MCF 10A (cell line): ENCODE data around the gene CCL15. TPM values are rescaled to one million over a fixed set of nuclear protein-coding genes. Genes with fewer than 3 reads are reported as not detected.

Source experiments
- BruUV-seq: library from RNA; stranded (reverse); fragments of 400-500 nt; replicated peaks from 2 replicates; lab custom pipeline; 2021; lab: Mats Ljungman, UMichigan
- CTCF ChIA-PET: fragments of 300-600 bp; sonication (Branson Sonifier 250); formaldehyde crosslinking; extraction: SDS; loops from one replicate; lab custom pipeline; 2021; ENCODE audit warnings: antibody characterized with exemption, inconsistent platforms; lab: Yijun Ruan, JAX
- POLR2A ChIA-PET: fragments of 300-600, 350-650 bp; sonication (Branson Sonifier 250); formaldehyde crosslinking; extraction: SDS; loops from one replicate; lab custom pipeline; 2020; ENCODE audit warnings: antibody characterized with exemption, inconsistent platforms; lab: Yijun Ruan, JAX
- DNase-seq: peaks from one replicate; pipeline ENCODE4 v3.0.0-alpha.2; 2018; ENCODE audit not compliant: unreplicated experiment
- H3K27ac Mint-ChIP-seq: one replicate; pipeline ENCODE4 v1.8.0; 2022; ENCODE audit warnings: mild to moderate bottlenecking, low read depth, mixed read lengths; ENCODE audit not compliant: unreplicated experiment
- H3K27me3 Mint-ChIP-seq: one replicate; pipeline ENCODE4 v1.8.0; 2022; ENCODE audit warnings: mixed read lengths; ENCODE audit not compliant: insufficient read depth, unreplicated experiment
- H3K36me3 Mint-ChIP-seq: one replicate; pipeline ENCODE4 v1.8.0; 2022; ENCODE audit warnings: mild to moderate bottlenecking, moderate library complexity, mixed read lengths; ENCODE audit not compliant: insufficient read depth, unreplicated experiment
- H3K4me1 Mint-ChIP-seq: one replicate; pipeline ENCODE4 v1.8.0; 2022; ENCODE audit warnings: mixed read lengths; ENCODE audit not compliant: insufficient read depth, unreplicated experiment
- H3K4me3 Mint-ChIP-seq: one replicate; pipeline ENCODE4 v1.8.0; 2022; ENCODE audit warnings: mild to moderate bottlenecking, moderate library complexity, mixed read lengths; ENCODE audit not compliant: unreplicated experiment
- H3K9me3 Mint-ChIP-seq: one replicate; pipeline ENCODE4 v1.8.0; 2022; ENCODE audit warnings: mixed read lengths; ENCODE audit not compliant: unreplicated experiment
- intact Hi-C: fragments of 100-400 bp; cut with micrococcal nuclease; formaldehyde crosslinking; loops from 2 replicates; pipeline ENCODE4 v1.14.1; 2022
- total RNA-seq: library from RNA; stranded (reverse); gene quantifications from 2 replicates; pipeline ENCODE4 v1.2.3, GENCODE V29; 2022
- TF ChIP-seq, protein P1 (sequence below): fragments of 200-600 bp; IDR thresholded peaks from one replicate; pipeline ENCODE4 v1.8.0; 2022; ENCODE audit warnings: antibody characterized with exemption, mild to moderate bottlenecking; ENCODE audit not compliant: unreplicated experiment

The CCL15 gene
- total RNA-seq, 1 experiment from 2014 or later, result not detected

DNA sequence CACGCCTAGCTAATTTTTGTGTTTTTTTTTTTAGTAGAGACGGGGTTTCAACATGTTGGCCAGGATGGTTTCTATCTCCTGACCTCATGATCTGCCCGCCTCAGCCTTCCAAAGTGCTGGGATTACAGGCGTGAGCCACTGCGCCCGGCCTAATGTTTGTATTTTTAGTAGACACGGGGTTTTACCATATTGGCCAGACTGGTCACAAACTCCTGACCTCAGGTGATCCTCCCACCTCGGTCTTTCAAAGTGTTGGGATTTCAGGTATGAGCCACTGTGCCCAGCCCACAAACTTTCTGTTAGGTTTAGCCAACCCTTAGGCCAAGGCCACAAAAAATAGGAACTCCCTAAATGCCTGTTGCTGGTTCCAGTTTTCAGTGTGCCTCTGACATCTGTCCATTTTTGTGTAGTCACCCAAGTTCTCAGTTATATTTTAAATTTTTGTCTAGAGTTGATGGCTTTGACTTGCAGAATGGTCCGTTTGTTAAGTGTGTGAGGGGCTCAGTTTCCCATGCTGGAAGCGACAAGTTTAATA is 32.8 kb downstream of the CCL15 start:
- Mint-ChIP-seq H3K9me3 (no peaks in the 10 kb centered on the region), H3K4me3 (no peak overlapping the region), H3K27ac (no peak overlapping the region), H3K4me1 (peaks cover under 1% of the 10 kb centered on the region), H3K27me3 (peaks cover 25% of the 10 kb centered on the region), H3K36me3 (no peaks in the 10 kb centered on the region)
- intact Hi-C loops, result loop anchor here (1.0 kb wide), 1 partner anchor 181 kb away; no protein-coding TSS in a partner anchor
- CTCF ChIA-PET, result interaction anchor here (0.7 to 9.9 kb wide), 26 partner anchors 7 to 632 kb away, joined by 3 to 284 read pairs (median 5); partner anchors contain the start of gene CCL16
- no TSS peak for BruUV-seq
- POLR2A ChIA-PET, result no interaction called here
- no peak for DNase-seq
- TF ChIP-seq, protein P1, sequence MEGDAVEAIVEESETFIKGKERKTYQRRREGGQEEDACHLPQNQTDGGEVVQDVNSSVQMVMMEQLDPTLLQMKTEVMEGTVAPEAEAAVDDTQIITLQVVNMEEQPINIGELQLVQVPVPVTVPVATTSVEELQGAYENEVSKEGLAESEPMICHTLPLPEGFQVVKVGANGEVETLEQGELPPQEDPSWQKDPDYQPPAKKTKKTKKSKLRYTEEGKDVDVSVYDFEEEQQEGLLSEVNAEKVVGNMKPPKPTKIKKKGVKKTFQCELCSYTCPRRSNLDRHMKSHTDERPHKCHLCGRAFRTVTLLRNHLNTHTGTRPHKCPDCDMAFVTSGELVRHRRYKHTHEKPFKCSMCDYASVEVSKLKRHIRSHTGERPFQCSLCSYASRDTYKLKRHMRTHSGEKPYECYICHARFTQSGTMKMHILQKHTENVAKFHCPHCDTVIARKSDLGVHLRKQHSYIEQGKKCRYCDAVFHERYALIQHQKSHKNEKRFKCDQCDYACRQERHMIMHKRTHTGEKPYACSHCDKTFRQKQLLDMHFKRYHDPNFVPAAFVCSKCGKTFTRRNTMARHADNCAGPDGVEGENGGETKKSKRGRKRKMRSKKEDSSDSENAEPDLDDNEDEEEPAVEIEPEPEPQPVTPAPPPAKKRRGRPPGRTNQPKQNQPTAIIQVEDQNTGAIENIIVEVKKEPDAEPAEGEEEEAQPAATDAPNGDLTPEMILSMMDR, result no peak

DNA sequence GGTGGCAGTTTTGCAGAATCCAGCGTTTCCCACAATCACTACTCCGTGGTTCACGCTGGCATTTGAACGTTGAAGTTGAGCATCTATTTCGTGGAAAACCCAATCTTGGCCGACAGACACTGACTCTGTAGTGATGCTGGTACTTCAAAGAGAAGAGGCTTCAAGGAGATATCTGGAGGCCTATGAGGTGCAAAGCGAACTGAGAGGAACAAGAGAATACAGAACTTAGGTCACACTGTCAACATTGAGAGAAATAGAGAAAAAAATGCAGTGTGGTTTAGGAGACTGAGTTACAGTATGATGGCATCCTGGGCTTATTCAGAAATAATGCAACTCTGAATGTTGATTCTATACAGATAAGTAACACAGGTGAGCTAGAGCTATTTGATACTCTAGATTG is 36.1 kb downstream of the CCL15 start:
- intact Hi-C loops, result no loop called here
- no peak for DNase-seq
- TF ChIP-seq, protein P1, result no peak
- no peaks in the 10 kb centered on the region for H3K9me3 Mint-ChIP-seq
- no peak overlapping the region for H3K27ac Mint-ChIP-seq
- ChIA-PET POLR2A (no interaction called here), CTCF (interaction anchor here (0.6 to 9.9 kb wide), 3 partner anchors 11 to 182 kb away, joined by 3 to 284 read pairs (median 4); no protein-coding TSS in a partner anchor)
- no TSS peak for BruUV-seq
- peaks cover 52% of the 10 kb centered on the region for H3K27me3 Mint-ChIP-seq
- H3K36me3 Mint-ChIP-seq, result no peaks in the 10 kb centered on the region
- no peaks in the 10 kb centered on the region for H3K4me1 Mint-ChIP-seq
- H3K4me3 Mint-ChIP-seq, result no peak overlapping the region

GRCh38 chr17:35963663-35964062 is 37.7 kb downstream of the CCL15 start:
- Mint-ChIP-seq H3K27me3 (peaks cover 61% of the 10 kb centered on the region), H3K4me1 (no peaks in the 10 kb centered on the region), H3K27ac (no peak overlapping the region), H3K9me3 (no peaks in the 10 kb centered on the region), H3K36me3 (no peaks in the 10 kb centered on the region), H3K4me3 (no peak overlapping the region)
- TF ChIP-seq, protein P1, result no peak
- no peak for DNase-seq
- ChIA-PET POLR2A (no interaction called here), CTCF (interaction anchor here (0.6 to 1.2 kb wide), 2 partner anchors 26 to 186 kb away, joined by 3 to 5 read pairs; no protein-coding TSS in a partner anchor)
- BruUV-seq, result no TSS peak
- intact Hi-C loops, result no loop called here

GRCh38 chr17:35953720-35954119 is 47.6 kb downstream of the CCL15 start:
- H3K27me3 Mint-ChIP-seq, result peaks cover 59% of the 10 kb centered on the region
- POLR2A ChIA-PET, result no interaction called here
- BruUV-seq, result no TSS peak

More at GRCh38 chr17:35953720-35954119, 47.6 kb downstream of the CCL15 start:
- TF ChIP-seq, protein P1, result no peak
- Mint-ChIP-seq H3K4me3 (no peak overlapping the region), H3K4me1 (no peaks in the 10 kb centered on the region), H3K9me3 (no peaks in the 10 kb centered on the region), H3K27ac (no peak overlapping the region), H3K36me3 (no peaks in the 10 kb centered on the region)
- intact Hi-C loops, result no loop called here
- DNase-seq, result no peak
- CTCF ChIA-PET, result no interaction called here
